WTC11 (cell line): ENCODE results near the gene C10orf71. TPM values are rescaled to one million over a fixed set of nuclear protein-coding genes. Genes with fewer than 3 reads are reported as not detected.

Experiments used
- ATAC-seq: fragments of 200-7000 bp; cut with Tn5 transposase; 2 replicates; pipeline ENCODE4 v1.10.0; 2021; ENCODE audit warnings: mild to moderate bottlenecking, moderate library complexity
- CTCF ChIA-PET: fragments of 300-600 bp; sonication (Branson Sonifier 250); formaldehyde crosslinking; loops from one replicate; lab custom pipeline; 2021; ENCODE audit warnings: antibody characterized with exemption; lab: Charles Lee
- POLR2A ChIA-PET: fragments of 350-600 bp; sonication (Branson Sonifier 250); formaldehyde crosslinking; loops from one replicate; lab custom pipeline; 2021; ENCODE audit warnings: antibody characterized with exemption; lab: Charles Lee
- DNase-seq: peaks from one replicate; pipeline ENCODE4 v3.0.0; 2021; ENCODE audit warnings: low spot score
- H3K27ac Mint-ChIP-seq: 2 replicates; pipeline ENCODE4 v1.8.0; 2021; ENCODE audit warnings: mixed read lengths
- H3K27me3 Mint-ChIP-seq: 2 replicates; pipeline ENCODE4 v1.8.0; 2021; ENCODE audit warnings: low read depth, mild to moderate bottlenecking, moderate library complexity, mixed read lengths
- H3K36me3 Mint-ChIP-seq: 2 replicates; pipeline ENCODE4 v1.8.0; 2021; ENCODE audit warnings: mixed read lengths
- H3K4me1 Mint-ChIP-seq: 2 replicates; pipeline ENCODE4 v1.8.0; 2022; ENCODE audit warnings: mixed read lengths
- H3K4me3 Mint-ChIP-seq: 2 replicates; pipeline ENCODE4 v1.8.0; 2021; ENCODE audit warnings: mild to moderate bottlenecking, moderate library complexity, mixed read lengths
- H3K9me3 Mint-ChIP-seq: 2 replicates; pipeline ENCODE4 v1.8.0; 2021; ENCODE audit warnings: mixed read lengths
- ATF6 ChIP-seq: sonication (generic); formaldehyde crosslinking; IDR thresholded peaks from 2 replicates; pipeline ENCODE4 v1.8.1; 2023; ENCODE audit warnings: mild to moderate bottlenecking, missing genetic modification reagents
- CBFB ChIP-seq: sonication (generic); formaldehyde crosslinking; IDR thresholded peaks from 2 replicates; pipeline ENCODE4 v1.8.1; 2022; ENCODE audit warnings: mild to moderate bottlenecking, low read depth, missing genetic modification reagents
- E2F1 ChIP-seq: sonication (generic); formaldehyde crosslinking; IDR thresholded peaks from 2 replicates; pipeline ENCODE4 v1.8.0; 2022; ENCODE audit warnings: mild to moderate bottlenecking, missing genetic modification reagents
- E2F5 ChIP-seq: sonication (generic); formaldehyde crosslinking; IDR thresholded peaks from 2 replicates; pipeline ENCODE4 v1.8.1; 2022; ENCODE audit warnings: mild to moderate bottlenecking, moderate library complexity, missing genetic modification reagents
- ELF4 ChIP-seq: sonication (generic); formaldehyde crosslinking; IDR thresholded peaks from 2 replicates; pipeline ENCODE4 v1.8.1; 2022; ENCODE audit warnings: low read depth, mild to moderate bottlenecking, moderate library complexity, missing genetic modification reagents
- ESRRA ChIP-seq: sonication (generic); formaldehyde crosslinking; IDR thresholded peaks from 2 replicates; pipeline ENCODE4 v1.8.1; 2022; ENCODE audit warnings: mild to moderate bottlenecking, missing genetic modification reagents, borderline replicate concordance
- ETV6 ChIP-seq: sonication (generic); formaldehyde crosslinking; IDR thresholded peaks from 2 replicates; pipeline ENCODE4 v1.8.1; 2022; ENCODE audit warnings: mild to moderate bottlenecking, missing genetic modification reagents
- FOXK1 ChIP-seq: sonication (generic); formaldehyde crosslinking; IDR thresholded peaks from 2 replicates; pipeline ENCODE4 v1.8.0; 2022; ENCODE audit warnings: mild to moderate bottlenecking, moderate library complexity, missing genetic modification reagents
- KAT7 ChIP-seq: sonication (generic); formaldehyde crosslinking; IDR thresholded peaks from 2 replicates; pipeline ENCODE4 v1.8.1; 2023; ENCODE audit warnings: missing genetic modification reagents, mild to moderate bottlenecking, borderline replicate concordance
- NFE2L1 ChIP-seq: sonication (generic); formaldehyde crosslinking; IDR thresholded peaks from 2 replicates; pipeline ENCODE4 v1.8.1; 2023; ENCODE audit warnings: missing genetic modification reagents
- NFYB ChIP-seq: sonication (generic); formaldehyde crosslinking; conservative IDR thresholded peaks from 2 replicates; pipeline ENCODE4 v1.8.0; 2022; ENCODE audit warnings: low read depth, missing genetic modification reagents
- PRDM15 ChIP-seq: sonication (generic); formaldehyde crosslinking; IDR thresholded peaks from 2 replicates; pipeline ENCODE4 v1.8.0; 2022; ENCODE audit warnings: missing genetic modification reagents
- PRRX2 ChIP-seq: fragments of 250-450 bp; sonication (Bioruptor Pico); IDR thresholded peaks from 2 replicates; pipeline ENCODE4 v1.8.0; 2021; ENCODE audit warnings: mild to moderate bottlenecking
- RELA ChIP-seq: sonication (generic); formaldehyde crosslinking; IDR thresholded peaks from 2 replicates; pipeline ENCODE4 v1.8.1; 2022; ENCODE audit warnings: missing genetic modification reagents, mild to moderate bottlenecking, borderline replicate concordance
- TEAD4 ChIP-seq: sonication (generic); formaldehyde crosslinking; IDR thresholded peaks from 2 replicates; pipeline ENCODE4 v1.8.0; 2022; ENCODE audit warnings: mild to moderate bottlenecking, missing genetic modification reagents
- ZBTB21 ChIP-seq: sonication (generic); formaldehyde crosslinking; IDR thresholded peaks from 2 replicates; pipeline ENCODE4 v1.8.1; 2023; ENCODE audit warnings: mild to moderate bottlenecking, missing genetic modification reagents, borderline replicate concordance
- ZNF317 ChIP-seq: sonication (generic); formaldehyde crosslinking; IDR thresholded peaks from 2 replicates; pipeline ENCODE4 v1.8.1; 2023; ENCODE audit warnings: low read depth, mild to moderate bottlenecking, moderate library complexity, missing genetic modification reagents, borderline replicate concordance
- ZNF396 ChIP-seq: fragments of 250-450 bp; sonication (Bioruptor Pico); IDR thresholded peaks from 2 replicates; pipeline ENCODE4 v1.8.0; 2021; ENCODE audit warnings: mild to moderate bottlenecking, moderate library complexity, borderline replicate concordance
- total RNA-seq: library from RNA; stranded (reverse); gene quantifications from 3 replicates; pipeline ENCODE4 v1.2.3, GENCODE V29; 2021

Gene C10orf71
- total RNA-seq, 1 experiment from 2014 or later = not detected

- TF ChIP-seq PRDM15 (no peak), NFE2L1 (CRISPR knock-in tag) (no peak), ELF4 (CRISPR knock-in tag) (no peak), CBFB (CRISPR knock-in tag) (no peak), ATF6 (CRISPR knock-in tag) (no peak), ESRRA (no peak), RELA (CRISPR knock-in tag) (no peak), ETV6 (CRISPR knock-in tag) (no peak), PRRX2 (CRISPR knock-in tag) (no peak), E2F1 (CRISPR knock-in tag) (no peak)
These were observed 30.2 kb downstream of the C10orf71 start (continued) for GRCh38 chr10:49329146-49329505.

- ATAC-seq (no peak), DNase-seq (no peak)
- Mint-ChIP-seq H3K4me3 (no peak overlapping the region), H3K4me1 (peaks cover 5% of the 10 kb centered on the region), H3K36me3 (no peaks in the 10 kb centered on the region), H3K27ac (no peak overlapping the region), H3K27me3 (no peaks in the 10 kb centered on the region; the same call in 1 of the 2 replicates), H3K9me3 (peaks cover 7% of the 10 kb centered on the region)
- ChIA-PET CTCF (interaction anchor here (1.9 kb wide), 1 partner anchor 78 kb away, joined by 6 read pairs; no protein-coding TSS in a partner anchor), POLR2A (no interaction called here)
- TF ChIP-seq PRDM15 = no peak
- no peak for TF ChIP-seq FOXK1 (CRISPR knock-in tag)
- no peak for TF ChIP-seq ZNF396 (CRISPR knock-in tag)
These were observed 31.2 kb downstream of the C10orf71 start for GRCh38 chr10:49330127-49330665.

- Mint-ChIP-seq H3K4me1 (peaks cover 5% of the 10 kb centered on the region), H3K36me3 (no peaks in the 10 kb centered on the region), H3K27me3 (no peaks in the 10 kb centered on the region; the same call in 1 of the 2 replicates), H3K27ac (no peak overlapping the region), H3K4me3 (no peak overlapping the region), H3K9me3 (peaks cover 17% of the 10 kb centered on the region)
- ChIA-PET CTCF (interaction anchor here (1.9 kb wide), 1 partner anchor 77 kb away, joined by 6 read pairs; no protein-coding TSS in a partner anchor), POLR2A (no interaction called here)
- ATAC-seq = no peak
- DNase-seq = no peak
- TF ChIP-seq ZNF317 = no peak
- no peak for TF ChIP-seq TEAD4 (CRISPR knock-in tag)
- TF ChIP-seq ZBTB21 (CRISPR knock-in tag) = no peak
- TF ChIP-seq CBFB (CRISPR knock-in tag) = no peak
- no peak for TF ChIP-seq ATF6 (CRISPR knock-in tag)
- TF ChIP-seq KAT7 (CRISPR knock-in tag) = no peak
- no peak for TF ChIP-seq E2F5
- no peak for TF ChIP-seq FOXK1 (CRISPR knock-in tag)
- TF ChIP-seq NFYB = no peak
These were observed 32.5 kb downstream of the C10orf71 start for GRCh38 chr10:49331431-49331830.
